Stimulated activated CD4-positive, alpha-beta T cell treated with anti-CD3 and anti-CD28 coated beads, Interleukin-1b, Interleukin-23, amount 100 ng/mL, for 24 hours (primary cell): ENCODE data around the gene UQCRC1.
"Not testable (repeated sequence)": the region's sequence is repeated elsewhere in the genome, so short reads cannot be mapped to it uniquely, and the experiment has no call there.

ENCODE experiments used
- DNase-seq, 4 experiments: peaks; one replicate each; pipeline ENCODE4 v3.0.0-alpha.2; 2020; ENCODE audit warnings: low read depth in 4 of 4, low spot score in 1 of 4

The UQCRC1 gene

GRCh38 chr3:48555949-48556795 is 53.3 kb downstream of the UQCRC1 start:
- DNase-seq = no peak

GRCh38 chr3:48555231-48555948 is 54.1 kb downstream of the UQCRC1 start:
- DNase-seq = no peak

- no peak for DNase-seq
Measured at GRCh38 chr3:48553886-48554845, 55.3 kb downstream of the UQCRC1 start.

GRCh38 chr3:48553361-48553760 is 56.1 kb downstream of the UQCRC1 start:
- no peak for DNase-seq

GRCh38 chr3:48552111-48552951 is 57.1 kb downstream of the UQCRC1 start:
- DNase-seq = no peak

- not testable (repeated sequence) for DNase-seq
Measured at GRCh38 chr3:48551651-48552050, 57.8 kb downstream of the UQCRC1 start.
